IMR-90 (cell line): ENCODE results near the gene EXOC3L4. TPM values are rescaled to one million over a fixed set of nuclear protein-coding genes. Genes with fewer than 3 reads are reported as not detected.

Experiments used
- ATAC-seq: fragments of 200-7000 bp; cut with Tn5 transposase; 2 replicates; pipeline ENCODE4 v1.9.1; 2020; ENCODE audit warnings: low read depth, mild to moderate bottlenecking, moderate library complexity
- BruUV-seq: library from RNA; stranded (reverse); fragments of 400-500 nt; replicated peaks from 2 replicates; lab custom pipeline; 2021; lab: Mats Ljungman, UMichigan
- CTCF ChIA-PET: fragments of 300-600 bp; formaldehyde crosslinking; extraction: SDS; loops from one replicate; lab custom pipeline; 2021; ENCODE audit warnings: antibody characterized with exemption; lab: Yijun Ruan, JAX
- POLR2A ChIA-PET: fragments of 300-600 bp; sonication (Branson Sonifier 250); formaldehyde crosslinking; loops from one replicate; lab custom pipeline; 2022; ENCODE audit warnings: antibody characterized with exemption; ENCODE audit not compliant: unreplicated experiment; lab: Charles Lee
- DNase-seq: peaks from one replicate; pipeline ENCODE4 v3.0.0; 2013
- H2AFZ ChIP-seq: replicated peaks from 2 replicates; pipeline ENCODE3; 2013; ENCODE audit warnings: low read length, mild to moderate bottlenecking; ENCODE audit not compliant: poor library complexity
- H2AK5ac ChIP-seq: 2 replicates; pipeline ENCODE4 v1.6.1; 2013; ENCODE audit warnings: low read depth, low read length, inconsistent platforms
- H2AK9ac ChIP-seq: replicated peaks from 2 replicates; pipeline ENCODE3; 2013; ENCODE audit warnings: mild to moderate bottlenecking, low read depth, low read length, moderate library complexity; ENCODE audit not compliant: poor library complexity
- H2BK120ac ChIP-seq: 2 replicates; pipeline ENCODE4 v1.6.1; 2013; ENCODE audit warnings: low read depth, low read length, inconsistent platforms
- H2BK15ac ChIP-seq: 3 replicates; pipeline ENCODE4 v1.6.1; 2013; ENCODE audit warnings: low read depth, low read length, inconsistent platforms
- H2BK20ac ChIP-seq: 2 replicates; pipeline ENCODE4 v1.6.1; 2013; ENCODE audit warnings: low read depth, mild to moderate bottlenecking, inconsistent platforms, low read length, moderate library complexity
- H2BK5ac ChIP-seq: 2 replicates; pipeline ENCODE4 v1.6.1; 2013; ENCODE audit warnings: mild to moderate bottlenecking, low read depth, low read length, inconsistent platforms; ENCODE audit not compliant: poor library complexity, severe bottlenecking
- H3K14ac ChIP-seq: replicated peaks from 2 replicates; pipeline ENCODE4 v1.6.1; 2013; ENCODE audit warnings: low read depth, low read length, inconsistent platforms
- H3K18ac ChIP-seq: 2 replicates; pipeline ENCODE4 v1.6.1; 2013; ENCODE audit warnings: low read depth, low read length, control low read depth
- H3K23ac ChIP-seq: 2 replicates; pipeline ENCODE4 v1.6.1; 2013; ENCODE audit warnings: low read depth, low read length, inconsistent platforms
- H3K27ac ChIP-seq: 2 replicates; pipeline ENCODE4 v1.5.1; 2013; ENCODE audit warnings: mild to moderate bottlenecking, control low read depth, low read length; ENCODE audit not compliant: insufficient read depth
- H3K27me3 ChIP-seq: 2 replicates; pipeline ENCODE4 v1.6.1; 2013; ENCODE audit warnings: low read length; ENCODE audit not compliant: control insufficient read depth, insufficient read depth
- H3K36me3 ChIP-seq: 2 replicates; pipeline ENCODE4 v1.6.1; 2013; ENCODE audit warnings: low read length, mixed read lengths; ENCODE audit not compliant: control insufficient read depth, insufficient read depth
- H3K4ac ChIP-seq: 2 replicates; pipeline ENCODE4 v1.6.1; 2013; ENCODE audit warnings: low read depth, low read length, inconsistent platforms
- H3K4me1 ChIP-seq: 2 replicates; pipeline ENCODE4 v1.6.1; 2013; ENCODE audit warnings: low read length, mixed read lengths; ENCODE audit not compliant: control insufficient read depth, insufficient read depth
- H3K4me2 ChIP-seq: 2 replicates; pipeline ENCODE4 v1.6.1; 2013; ENCODE audit warnings: low read depth, mild to moderate bottlenecking, control low read depth, low read length, moderate library complexity
- H3K4me3 ChIP-seq: 2 replicates; pipeline ENCODE4 v1.5.1; 2013; ENCODE audit warnings: low read depth, mild to moderate bottlenecking, control low read depth, low read length, moderate library complexity; ENCODE audit not compliant: insufficient read depth
- H3K56ac ChIP-seq: 2 replicates; pipeline ENCODE4 v1.6.1; 2013; ENCODE audit warnings: low read length, inconsistent platforms; ENCODE audit not compliant: insufficient read depth; ENCODE audit errors: extremely low read depth
- H3K79me1 ChIP-seq, 2 experiments: 2 replicates each; pipeline ENCODE4 v1.6.1; 2013; ENCODE audit warnings: low read length in 2 of 2, inconsistent platforms in 1 of 2, low read depth in 1 of 2
- H3K9ac ChIP-seq: 2 replicates; pipeline ENCODE4 v1.6.1; 2013; ENCODE audit warnings: low read depth, low read length, control low read depth
- H3K9me1 ChIP-seq: 2 replicates; pipeline ENCODE4 v1.6.1; 2013; ENCODE audit warnings: low read length, inconsistent platforms; ENCODE audit not compliant: insufficient read depth
- H3K9me3 ChIP-seq: 2 replicates; pipeline ENCODE4 v1.6.1; 2013; ENCODE audit warnings: low read length; ENCODE audit not compliant: control insufficient read depth, insufficient read depth
- H4K20me1 ChIP-seq: 2 replicates; pipeline ENCODE4 v1.6.1; 2013; ENCODE audit warnings: low read length, inconsistent platforms; ENCODE audit not compliant: insufficient read depth
- H4K5ac ChIP-seq: 2 replicates; pipeline ENCODE4 v1.6.1; 2013; ENCODE audit warnings: mild to moderate bottlenecking, low read depth, low read length, control low read depth
- H4K8ac ChIP-seq, 2 experiments: 2 replicates each; pipeline ENCODE4 v1.6.1; 2013; ENCODE audit warnings: low read depth in 2 of 2, low read length in 2 of 2, control low read depth in 1 of 2, inconsistent platforms in 1 of 2
- H4K91ac ChIP-seq: 2 replicates; pipeline ENCODE4 v1.6.1; 2013; ENCODE audit warnings: low read depth, low read length, inconsistent platforms; ENCODE audit not compliant: insufficient read depth
- CHD1 ChIP-seq: IDR thresholded peaks from 2 replicates; pipeline ENCODE4 v1.6.1; 2012; ENCODE audit warnings: low read depth, low read length, improper control_type of control experiment
- MAFK ChIP-seq: IDR thresholded peaks from 2 replicates; pipeline ENCODE4 v1.6.1; 2012; ENCODE audit warnings: low read depth, low read length, improper control_type of control experiment
- MXI1 ChIP-seq: IDR thresholded peaks from 2 replicates; pipeline ENCODE4 v1.6.1; 2012; ENCODE audit warnings: low read depth, mild to moderate bottlenecking, low read length, moderate library complexity, borderline replicate concordance
- NFE2L2 ChIP-seq: fragments of 150-350 bp; IDR thresholded peaks from 2 replicates; pipeline ENCODE4 v1.6.1; 2016; ENCODE audit warnings: low read depth, mild to moderate bottlenecking, low read length
- POLR2A ChIP-seq: IDR thresholded peaks from 2 replicates; pipeline ENCODE4 v1.6.1; 2012; ENCODE audit warnings: mild to moderate bottlenecking, low read depth, low read length
- RAD21 ChIP-seq: IDR thresholded peaks from 2 replicates; pipeline ENCODE4 v1.6.1; 2012; ENCODE audit warnings: low read length, improper control_type of control experiment
- SMC3 ChIP-seq: fragments of 150-350 bp; IDR thresholded peaks from 2 replicates; pipeline ENCODE4 v1.6.1; 2016; ENCODE audit warnings: low read depth, mild to moderate bottlenecking, antibody characterized with exemption, low read length, moderate library complexity
- WGBS, 2 experiments: methylation state at CpG; one replicate each; pipeline versions ENCODE4 v1.1.5 to v1.1.7; 2013; ENCODE audit warnings: missing lambda C conversion rate in 2 of 2; ENCODE audit not compliant: insufficient read length in 1 of 2; ENCODE audit errors: extremely low coverage in 2 of 2; 5-methylcytosine and 5-hydroxymethylcytosine counted together
- dilution Hi-C: fragments of 300-500 bp; cut with HindIII; formaldehyde crosslinking; loops from one replicate; pipeline ENCODE4 v1.14.3; 2018; ENCODE audit warnings: low sequenced_read_pairs; ENCODE audit not compliant: unreplicated experiment
- in situ Hi-C: fragments of 300-500 bp; cut with MboI; formaldehyde crosslinking; loops from 3 replicates; pipeline ENCODE4 v1.14.3; 2019; ENCODE audit warnings: low sequenced_read_pairs, inconsistent platforms, mixed read lengths
- intact Hi-C: fragments of 100-400 bp; cut with micrococcal nuclease; formaldehyde crosslinking; loops from 2 replicates; pipeline ENCODE4 v1.10.0; 2022
- polyA plus RNA-seq, 3 experiments: library from polyadenylated mRNA; depleted of rRNA; stranded (reverse); fragments of >200 nt; gene quantifications; 2 replicates each; pipeline ENCODE4 v1.2.3, GENCODE V29; 2012; ENCODE audit warnings: low replicate concordance in 1 of 3
- total RNA-seq: library from RNA; depleted of rRNA; stranded (reverse); fragments of >200 nt; gene quantifications from 2 replicates; pipeline ENCODE4 v1.2.3, GENCODE V29; 2012
- TF ChIP-seq, protein P1 (sequence below): conservative IDR thresholded peaks from 2 replicates; pipeline ENCODE4 v1.5.1; 2012; ENCODE audit warnings: mild to moderate bottlenecking, low read depth, low read length, improper control_type of control experiment
- TF ChIP-seq, protein P2 (sequence below): fragments of 150-350 bp; IDR thresholded peaks from 2 replicates; pipeline ENCODE4 v1.6.1; 2016; ENCODE audit warnings: low read depth, mild to moderate bottlenecking, low read length, moderate library complexity, borderline replicate concordance
- TF ChIP-seq, protein P3 (sequence below): fragments of 150-350 bp; IDR thresholded peaks from 2 replicates; pipeline ENCODE4 v1.6.1; 2017; ENCODE audit warnings: mild to moderate bottlenecking, antibody characterized with exemption, low read length, low read depth

Gene EXOC3L4
- total and polyA plus RNA-seq, 2 of the 4 experiments (the other 2 are of a cell fraction), result not detected

DNA sequence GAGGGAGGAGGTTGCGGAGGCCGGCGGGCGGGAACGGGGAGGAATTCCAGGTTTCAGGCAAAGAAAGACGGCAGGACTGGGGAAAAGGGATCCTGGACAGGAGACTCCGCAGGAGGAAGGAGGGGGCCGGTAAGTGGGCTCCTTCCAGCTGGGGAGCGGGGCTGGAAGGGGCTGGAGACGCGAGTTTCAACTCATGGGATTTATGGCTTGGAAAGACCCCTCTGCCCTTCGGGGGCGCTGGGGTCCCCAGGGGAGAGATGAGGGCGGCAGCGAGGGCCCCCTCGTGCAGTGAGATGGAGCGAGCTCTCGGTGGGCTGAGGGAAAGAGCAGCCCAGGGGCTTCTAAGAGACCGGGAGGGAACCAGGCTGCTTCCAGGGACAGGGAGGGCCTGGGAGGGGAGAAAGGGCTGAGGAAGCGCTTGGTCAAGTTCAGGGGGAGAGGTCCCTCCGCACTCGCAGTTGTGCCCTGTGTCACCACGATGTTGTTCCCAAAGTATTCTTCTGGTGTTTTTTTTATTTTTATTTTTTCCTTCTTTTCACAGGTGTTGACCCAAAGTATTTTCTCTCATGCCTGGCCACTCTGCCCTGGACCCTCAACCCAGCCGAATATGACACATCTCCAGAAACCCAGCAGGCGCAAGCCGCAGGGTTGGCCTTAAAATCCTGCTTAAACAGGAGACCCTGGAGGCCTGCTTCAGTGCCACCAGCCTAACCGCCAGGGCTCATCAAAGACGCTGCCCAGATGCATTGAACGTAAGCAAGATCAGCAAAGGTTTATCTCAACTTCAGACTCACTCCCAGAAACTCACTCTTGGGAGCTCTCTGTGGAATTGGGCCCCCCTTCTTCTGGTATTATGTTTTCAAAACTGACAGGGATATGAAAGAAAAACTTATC lies 44.9 kb downstream of the EXOC3L4 start (continued):
- no peak for TF ChIP-seq RAD21

DNA sequence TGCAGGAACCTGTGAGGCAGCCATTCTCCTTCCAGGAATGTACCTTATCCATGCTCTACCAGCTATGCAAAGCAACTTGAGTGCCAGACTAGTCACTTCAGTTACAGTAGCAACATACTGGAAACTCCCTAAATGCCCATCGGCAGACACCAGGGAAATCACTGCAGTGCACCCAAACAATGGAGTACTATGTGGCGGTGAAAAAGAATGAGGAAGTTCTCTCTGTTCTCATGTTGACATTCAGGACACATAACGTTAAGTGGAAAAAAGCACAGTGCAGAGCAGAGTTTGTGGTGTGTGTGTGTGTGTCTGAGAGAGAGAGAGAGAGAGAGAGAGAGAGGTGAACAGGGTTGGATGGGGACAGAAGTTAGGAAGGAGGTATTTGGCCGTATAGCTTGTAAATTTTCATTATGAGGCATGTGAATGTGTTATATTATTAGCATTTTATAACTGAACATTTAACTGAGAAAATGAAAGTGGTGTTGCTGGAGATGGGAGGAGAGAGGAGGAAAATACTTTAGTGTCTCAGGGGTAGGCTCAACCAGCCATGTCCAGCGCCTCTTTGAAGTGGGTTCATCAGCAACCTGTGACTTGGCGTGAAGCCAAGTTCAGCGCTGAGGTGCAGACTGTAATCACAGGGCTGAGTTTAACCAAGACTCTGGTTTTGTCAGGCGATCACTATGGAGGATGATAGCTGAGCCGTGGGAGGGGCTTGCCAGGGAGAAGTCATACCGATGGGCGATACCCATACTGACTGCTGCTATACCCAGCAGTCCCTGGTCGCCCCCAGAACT lies 46.0 kb downstream of the EXOC3L4 start:
- no peaks in the 10 kb centered on the region for H4K20me1 ChIP-seq
- no peak overlapping the region for H3K56ac ChIP-seq
- H3K4me3 ChIP-seq, result no peak overlapping the region
- H2AK5ac ChIP-seq, result no peak overlapping the region
- H3K27me3 ChIP-seq, result peaks cover 7% of the 10 kb centered on the region; the same call in 1 of the 2 replicates
- H3K4me1 ChIP-seq, result peaks cover 13% of the 10 kb centered on the region
- H2AFZ ChIP-seq, result no peak overlapping the region
- ChIA-PET POLR2A (interaction anchor here (0.6 kb wide), 1 partner anchor 110 kb away, joined by 3 read pairs; no protein-coding TSS in a partner anchor), CTCF (interaction anchor here (0.9 kb wide), 1 partner anchor 35 kb away, joined by 3 read pairs; no protein-coding TSS in a partner anchor)
- H2AK9ac ChIP-seq, result no peak overlapping the region
- no peak overlapping the region for H3K18ac ChIP-seq
- H2BK120ac ChIP-seq, result no peak overlapping the region
- no peak overlapping the region for H3K27ac ChIP-seq
- dilution Hi-C loops (no loop called here), in situ Hi-C loops (no loop called here), intact Hi-C loops (loop anchor here (5.0 kb wide), 1 partner anchor 47 kb away; no protein-coding TSS in a partner anchor)
- ATAC-seq (no peak), DNase-seq (no peak)
- no peaks in the 10 kb centered on the region for H3K9me3 ChIP-seq
- H3K9ac ChIP-seq, result no peak overlapping the region
- 86% methylated on average over 1 of the region's 12 CpGs; no CpG with 5 or more reads in 1 of the 2 experiments for WGBS, 2 experiments
- no peak overlapping the region for H3K4ac ChIP-seq
- H3K36me3 ChIP-seq, result no peaks in the 10 kb centered on the region
- H2BK20ac ChIP-seq, result no peak overlapping the region
- no TSS peak for BruUV-seq
- peaks cover 12% of the 10 kb centered on the region for H3K9me1 ChIP-seq
- no peaks in the 10 kb centered on the region for H3K79me1 ChIP-seq
- H3K14ac ChIP-seq, result no peak overlapping the region
- H2BK15ac ChIP-seq, result no peak overlapping the region
- H2BK5ac ChIP-seq, result no peak overlapping the region
- H4K91ac ChIP-seq, result no peak overlapping the region
- no peak overlapping the region for H3K4me2 ChIP-seq
- H4K5ac ChIP-seq, result no peak overlapping the region
- no peak overlapping the region for H4K8ac ChIP-seq
- no peak overlapping the region for H3K23ac ChIP-seq
- TF ChIP-seq MXI1 (no peak), MAFK (no peak), SMC3 (no peak), CHD1 (no peak), NFE2L2 (no peak), POLR2A (no peak)
- TF ChIP-seq, protein P1, sequence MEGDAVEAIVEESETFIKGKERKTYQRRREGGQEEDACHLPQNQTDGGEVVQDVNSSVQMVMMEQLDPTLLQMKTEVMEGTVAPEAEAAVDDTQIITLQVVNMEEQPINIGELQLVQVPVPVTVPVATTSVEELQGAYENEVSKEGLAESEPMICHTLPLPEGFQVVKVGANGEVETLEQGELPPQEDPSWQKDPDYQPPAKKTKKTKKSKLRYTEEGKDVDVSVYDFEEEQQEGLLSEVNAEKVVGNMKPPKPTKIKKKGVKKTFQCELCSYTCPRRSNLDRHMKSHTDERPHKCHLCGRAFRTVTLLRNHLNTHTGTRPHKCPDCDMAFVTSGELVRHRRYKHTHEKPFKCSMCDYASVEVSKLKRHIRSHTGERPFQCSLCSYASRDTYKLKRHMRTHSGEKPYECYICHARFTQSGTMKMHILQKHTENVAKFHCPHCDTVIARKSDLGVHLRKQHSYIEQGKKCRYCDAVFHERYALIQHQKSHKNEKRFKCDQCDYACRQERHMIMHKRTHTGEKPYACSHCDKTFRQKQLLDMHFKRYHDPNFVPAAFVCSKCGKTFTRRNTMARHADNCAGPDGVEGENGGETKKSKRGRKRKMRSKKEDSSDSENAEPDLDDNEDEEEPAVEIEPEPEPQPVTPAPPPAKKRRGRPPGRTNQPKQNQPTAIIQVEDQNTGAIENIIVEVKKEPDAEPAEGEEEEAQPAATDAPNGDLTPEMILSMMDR, result no peak
- TF ChIP-seq, protein P2, sequence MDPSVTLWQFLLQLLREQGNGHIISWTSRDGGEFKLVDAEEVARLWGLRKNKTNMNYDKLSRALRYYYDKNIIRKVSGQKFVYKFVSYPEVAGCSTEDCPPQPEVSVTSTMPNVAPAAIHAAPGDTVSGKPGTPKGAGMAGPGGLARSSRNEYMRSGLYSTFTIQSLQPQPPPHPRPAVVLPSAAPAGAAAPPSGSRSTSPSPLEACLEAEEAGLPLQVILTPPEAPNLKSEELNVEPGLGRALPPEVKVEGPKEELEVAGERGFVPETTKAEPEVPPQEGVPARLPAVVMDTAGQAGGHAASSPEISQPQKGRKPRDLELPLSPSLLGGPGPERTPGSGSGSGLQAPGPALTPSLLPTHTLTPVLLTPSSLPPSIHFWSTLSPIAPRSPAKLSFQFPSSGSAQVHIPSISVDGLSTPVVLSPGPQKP, result no peak
- TF ChIP-seq, protein P3, sequence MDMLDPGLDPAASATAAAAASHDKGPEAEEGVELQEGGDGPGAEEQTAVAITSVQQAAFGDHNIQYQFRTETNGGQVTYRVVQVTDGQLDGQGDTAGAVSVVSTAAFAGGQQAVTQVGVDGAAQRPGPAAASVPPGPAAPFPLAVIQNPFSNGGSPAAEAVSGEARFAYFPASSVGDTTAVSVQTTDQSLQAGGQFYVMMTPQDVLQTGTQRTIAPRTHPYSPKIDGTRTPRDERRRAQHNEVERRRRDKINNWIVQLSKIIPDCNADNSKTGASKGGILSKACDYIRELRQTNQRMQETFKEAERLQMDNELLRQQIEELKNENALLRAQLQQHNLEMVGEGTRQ, result no peak
